Brain pericyte (primary cell): ENCODE measurements around the gene BTBD18.

Source experiments
- DNase-seq: peaks from one replicate; pipeline ENCODE4 v3.0.0-alpha.2; 2012; ENCODE audit warnings: low read depth, low spot score

The BTBD18 gene

GRCh38 chr11:57776031-57776521, 24.5 kb upstream of the BTBD18 start:
- DNase-seq, result no peak

DNA sequence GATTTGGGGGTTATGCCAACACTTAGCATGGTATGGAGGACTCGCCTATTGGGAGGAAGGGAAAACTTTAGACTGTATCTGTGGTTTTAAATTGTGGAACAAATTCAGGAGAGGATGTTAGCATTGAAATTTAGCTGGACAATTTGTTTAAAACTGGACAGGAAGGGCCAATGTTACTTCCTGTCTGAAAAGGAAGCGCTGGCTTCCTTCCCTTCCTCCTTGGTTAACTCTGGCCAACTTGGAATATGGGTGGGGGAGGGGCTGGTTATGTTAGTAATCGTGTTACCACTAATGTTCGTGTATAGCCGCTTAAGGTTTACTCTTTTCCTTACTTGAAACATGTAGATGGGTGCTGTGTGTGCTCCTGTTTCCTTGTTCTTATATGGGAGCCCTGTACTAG, 23.9 kb upstream of the BTBD18 start:
- no peak for DNase-seq

DNA sequence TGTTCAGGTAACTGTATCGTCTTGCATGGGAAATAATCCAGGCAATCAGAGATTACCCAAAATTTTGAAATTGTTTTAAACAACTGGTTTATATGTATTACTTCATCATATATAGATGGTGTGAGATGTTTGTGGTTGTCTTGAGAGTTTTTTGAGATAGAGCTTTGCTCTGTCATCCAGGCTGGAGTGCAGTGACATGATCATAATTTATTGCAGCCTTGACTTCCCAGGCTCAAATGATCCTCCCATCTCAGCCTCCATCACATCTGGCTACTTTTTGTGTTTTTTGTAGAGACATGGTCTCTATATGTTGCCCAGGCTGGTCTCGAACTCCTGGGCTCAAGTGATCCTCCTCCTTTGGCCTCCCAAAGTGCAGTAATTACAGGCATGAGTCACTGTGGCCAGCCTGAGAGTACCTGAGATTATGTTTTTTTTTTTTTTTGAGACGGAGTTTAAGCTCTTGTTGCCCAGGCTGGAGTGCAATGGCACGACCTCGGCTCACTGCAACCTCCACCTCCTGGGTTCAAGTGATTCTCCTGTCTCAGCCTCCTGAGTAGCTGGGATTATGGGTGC, 21.5 kb upstream of the BTBD18 start:
- DNase-seq, result no peak

- DNase-seq, result no peak
Observed at GRCh38 chr11:57772562-57772961, 20.9 kb upstream of the BTBD18 start.

DNA sequence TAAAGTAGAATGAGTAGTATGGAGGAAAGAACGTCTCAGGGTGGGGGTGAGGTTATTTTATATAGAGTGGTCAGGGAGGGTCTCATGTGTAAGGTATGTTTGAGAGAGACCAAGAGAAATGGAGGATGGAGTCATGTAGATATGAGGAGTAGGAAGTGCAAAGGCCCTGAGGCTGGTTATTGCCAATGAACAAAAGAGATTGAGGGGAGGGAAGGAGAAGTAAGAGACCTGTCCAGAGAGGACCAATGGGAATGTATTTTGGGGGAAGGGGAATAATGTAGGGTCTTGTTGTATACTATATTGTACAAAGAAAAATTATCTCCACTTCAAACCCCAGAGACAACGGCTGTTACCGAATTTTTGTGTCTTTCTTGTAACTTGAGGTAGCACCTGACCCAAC, 19.7 kb upstream of the BTBD18 start:
- no peak for DNase-seq

GRCh38 chr11:57770793-57771192, 19.2 kb upstream of the BTBD18 start:
- DNase-seq, result no peak

GRCh38 chr11:57764972-57765371, 13.4 kb upstream of the BTBD18 start:
- no peak for DNase-seq

DNA sequence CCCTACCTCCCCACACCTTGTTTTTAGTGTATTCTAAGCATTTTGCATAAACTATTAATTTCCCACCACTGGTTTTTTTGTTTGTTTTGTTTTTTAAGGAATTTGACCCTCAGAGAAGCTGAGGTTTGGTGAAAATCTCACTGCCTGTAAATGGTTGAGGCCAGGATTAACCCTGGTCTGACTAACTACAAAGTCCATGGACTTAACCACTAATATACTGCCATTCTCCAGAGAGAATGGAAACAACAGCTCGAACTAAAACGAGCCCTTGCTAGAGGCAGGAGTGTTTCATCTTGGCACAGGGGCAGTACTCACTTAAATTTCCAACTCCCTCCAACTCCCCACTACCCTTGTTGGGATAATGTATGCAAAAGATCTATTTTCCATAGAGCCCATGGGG, 12.9 kb upstream of the BTBD18 start:
- DNase-seq, result no peak

- no peak for DNase-seq
Observed at GRCh38 chr11:57764021-57764420, 12.4 kb upstream of the BTBD18 start.

DNA sequence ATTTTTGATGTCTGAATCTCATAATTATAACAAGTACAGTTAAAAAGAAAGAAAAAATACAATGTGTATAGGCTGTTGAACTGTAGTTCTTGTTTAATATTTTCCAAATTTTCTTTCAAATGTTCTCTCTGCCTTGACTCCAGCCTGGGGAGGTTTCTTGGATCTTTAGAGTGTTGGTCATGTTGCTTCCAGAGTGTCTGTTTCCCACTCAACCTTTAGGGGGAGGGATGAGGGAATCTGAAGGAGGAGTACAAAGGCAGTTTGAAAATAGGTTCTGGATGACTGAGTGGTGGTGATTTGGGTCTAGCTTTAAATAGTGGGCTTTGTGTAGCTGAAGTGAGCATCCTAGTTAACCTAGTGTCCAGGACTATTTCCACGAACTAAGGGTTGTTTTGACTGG, 11.9 kb upstream of the BTBD18 start:
- no peak for DNase-seq

DNA sequence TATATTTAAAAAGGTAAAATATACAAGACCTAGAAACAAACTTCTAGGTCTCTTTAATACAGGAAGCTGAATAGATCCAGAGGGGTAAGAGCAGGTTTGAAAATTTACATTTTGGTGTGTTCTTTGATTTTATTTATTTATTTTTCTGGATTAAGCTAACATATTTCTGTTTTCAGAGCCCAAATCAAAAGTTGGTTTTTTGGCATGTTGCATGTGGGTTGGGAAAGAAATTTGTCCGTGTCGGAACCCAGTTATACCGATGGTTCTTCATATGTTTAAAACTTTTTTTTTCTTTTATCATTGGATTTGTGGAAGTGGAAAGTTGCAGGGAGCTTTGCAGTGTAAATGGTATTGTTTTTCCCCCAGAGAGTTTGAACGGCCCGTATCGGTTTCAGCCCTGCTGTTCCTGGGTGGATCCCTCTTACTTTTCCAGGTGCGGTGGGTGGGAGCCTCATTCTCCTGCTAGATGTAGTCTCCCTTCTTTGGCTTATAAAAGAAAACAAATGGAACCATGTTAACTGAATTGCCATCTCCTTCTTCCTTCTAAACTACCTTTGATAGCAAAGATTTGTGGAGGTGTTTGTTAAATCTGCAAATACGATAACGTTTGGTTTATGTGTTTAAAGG, 10.7 kb upstream of the BTBD18 start:
- DNase-seq, result no peak

DNA sequence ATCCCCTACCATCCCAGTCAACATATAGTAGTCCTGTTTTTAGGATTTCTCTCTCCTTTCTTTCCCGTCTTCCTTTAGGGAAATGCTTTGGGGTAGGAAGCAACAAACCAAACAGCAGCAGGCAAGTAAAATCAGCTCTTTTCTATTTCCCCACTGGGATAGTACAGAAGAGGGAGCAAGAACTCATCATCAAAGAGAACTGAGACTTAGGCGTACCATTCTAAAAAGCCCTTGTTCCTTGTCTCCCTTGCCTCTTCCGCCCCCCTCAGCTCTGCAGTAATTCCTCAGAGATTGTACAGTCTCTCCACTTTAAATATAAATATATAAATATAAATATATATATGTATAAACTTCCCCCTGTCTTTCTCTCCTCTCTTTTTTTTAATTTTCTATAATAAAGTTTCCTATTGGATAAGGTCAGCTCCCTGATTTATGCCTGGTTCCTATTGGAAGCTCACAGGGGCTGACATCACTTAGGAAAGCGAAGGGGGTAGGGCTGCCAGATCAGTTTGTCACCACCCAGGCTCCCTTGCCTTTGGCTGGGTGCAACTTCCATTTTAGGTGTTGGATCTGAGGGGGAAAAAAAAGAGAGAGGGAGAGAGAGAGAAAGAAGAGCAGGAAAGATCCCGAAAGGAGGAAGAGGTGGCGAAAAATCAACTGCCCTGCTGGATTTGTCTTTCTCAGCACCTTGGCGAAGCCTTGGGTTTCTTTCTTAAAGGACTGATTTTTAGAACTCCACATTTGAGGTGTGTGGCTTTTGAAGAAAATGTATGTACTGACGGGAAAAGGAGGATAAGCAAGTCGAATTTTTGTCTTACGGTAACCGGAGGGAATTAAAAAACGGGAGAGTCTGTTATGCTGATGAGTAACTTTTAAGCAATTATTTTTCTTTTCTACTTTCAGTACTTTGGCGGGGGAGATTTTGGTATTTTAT, 9.9 kb upstream of the BTBD18 start, which contains the start of gene CTNND1:
Gene CTNND1, plus strand, starts transcription at position 502 of the 934 bp plus-strand sequence. CDS start 29,677 bp downstream, outside the sequence.
- peak; percentile 88 for DNase-seq

- no peak for DNase-seq
Observed at GRCh38 chr11:57758174-57758573, 6.6 kb upstream of the BTBD18 start.

DNA sequence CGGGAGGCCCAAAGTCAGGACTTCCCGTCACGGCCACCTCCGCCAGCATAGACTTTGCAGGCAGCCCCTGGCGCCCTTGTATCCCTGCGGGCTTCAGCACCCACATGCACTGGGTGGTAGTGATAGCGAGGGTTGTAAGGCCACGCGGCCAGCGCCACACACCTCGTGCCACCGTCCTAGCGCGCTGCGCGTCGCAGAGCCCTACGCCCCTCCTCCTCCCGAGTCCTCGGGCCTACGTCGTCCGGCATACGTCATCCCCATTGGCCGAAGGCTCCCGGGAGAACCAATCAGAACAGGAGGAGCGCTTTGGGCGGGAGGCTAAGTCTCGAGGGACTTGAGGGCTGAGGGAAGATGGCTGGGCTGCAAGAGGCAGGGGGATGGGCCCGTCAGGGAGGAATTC, 1.3 kb upstream of the BTBD18 start:
- no peak for DNase-seq

GRCh38 chr11:57751176-57751575, 443 bp downstream of the BTBD18 start:
- no peak for DNase-seq

DNA sequence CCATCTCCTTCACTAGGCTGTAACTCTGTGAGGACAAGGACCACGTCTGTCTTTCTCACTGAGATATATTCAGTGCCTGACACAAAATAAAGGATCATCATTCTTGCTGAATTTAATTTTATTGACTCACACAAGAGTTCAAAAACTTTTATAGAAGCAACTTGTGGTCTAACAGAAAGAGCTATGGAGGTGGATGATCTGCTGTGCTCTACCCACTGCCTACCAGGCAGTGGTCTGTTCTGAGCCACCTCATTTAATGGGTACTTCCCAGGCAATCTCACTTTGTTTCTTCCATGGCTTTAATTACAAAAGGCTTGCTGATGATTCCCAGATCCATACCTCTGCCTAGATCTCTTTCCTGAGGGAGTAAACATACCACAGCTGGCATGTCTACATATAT, 4.7 kb downstream of the BTBD18 start:
- DNase-seq, result no peak

DNA sequence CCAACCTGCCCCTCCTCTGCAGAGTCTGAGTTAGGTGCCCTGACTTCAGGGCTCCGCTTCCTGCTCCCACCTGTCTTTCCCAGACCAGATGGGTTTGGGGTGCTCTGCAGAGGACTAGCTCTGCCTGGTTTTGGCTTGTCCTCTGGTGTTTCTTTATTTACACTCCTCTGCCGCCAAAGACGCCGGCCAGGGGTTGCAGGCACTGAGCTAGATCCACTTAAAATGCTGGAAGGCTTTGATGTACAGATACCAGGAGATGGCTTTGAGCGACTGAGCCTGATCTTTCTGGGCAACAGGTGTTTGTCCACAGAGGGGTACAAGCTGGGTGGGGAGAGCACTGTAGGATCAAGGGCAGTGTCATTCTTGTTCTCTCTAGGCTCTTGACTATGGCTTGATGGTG, 6.4 kb downstream of the BTBD18 start:
- DNase-seq, result no peak

DNA sequence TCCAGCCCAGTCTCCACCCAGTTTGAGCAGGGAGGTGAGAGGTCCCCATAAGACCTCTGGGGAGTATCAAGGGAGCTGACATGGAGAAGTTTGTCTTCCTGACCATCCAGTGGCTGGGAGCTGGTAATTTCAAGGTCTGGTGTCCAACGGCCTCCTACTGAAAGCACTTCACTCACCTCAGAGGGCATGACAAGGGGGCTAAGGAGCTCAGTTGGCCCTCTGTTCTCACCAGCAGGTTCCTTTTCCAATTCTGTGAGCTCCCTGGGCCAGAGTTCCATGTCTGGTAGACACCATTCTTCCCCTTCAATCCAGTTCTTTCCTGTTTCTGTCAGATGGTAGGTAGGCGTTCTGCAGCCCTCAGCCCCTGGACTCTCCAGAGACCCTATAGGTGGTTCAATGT, 7.3 kb downstream of the BTBD18 start:
- no peak for DNase-seq

GRCh38 chr11:57742087-57742452, 9.5 kb downstream of the BTBD18 start:
- DNase-seq, result no peak

DNA sequence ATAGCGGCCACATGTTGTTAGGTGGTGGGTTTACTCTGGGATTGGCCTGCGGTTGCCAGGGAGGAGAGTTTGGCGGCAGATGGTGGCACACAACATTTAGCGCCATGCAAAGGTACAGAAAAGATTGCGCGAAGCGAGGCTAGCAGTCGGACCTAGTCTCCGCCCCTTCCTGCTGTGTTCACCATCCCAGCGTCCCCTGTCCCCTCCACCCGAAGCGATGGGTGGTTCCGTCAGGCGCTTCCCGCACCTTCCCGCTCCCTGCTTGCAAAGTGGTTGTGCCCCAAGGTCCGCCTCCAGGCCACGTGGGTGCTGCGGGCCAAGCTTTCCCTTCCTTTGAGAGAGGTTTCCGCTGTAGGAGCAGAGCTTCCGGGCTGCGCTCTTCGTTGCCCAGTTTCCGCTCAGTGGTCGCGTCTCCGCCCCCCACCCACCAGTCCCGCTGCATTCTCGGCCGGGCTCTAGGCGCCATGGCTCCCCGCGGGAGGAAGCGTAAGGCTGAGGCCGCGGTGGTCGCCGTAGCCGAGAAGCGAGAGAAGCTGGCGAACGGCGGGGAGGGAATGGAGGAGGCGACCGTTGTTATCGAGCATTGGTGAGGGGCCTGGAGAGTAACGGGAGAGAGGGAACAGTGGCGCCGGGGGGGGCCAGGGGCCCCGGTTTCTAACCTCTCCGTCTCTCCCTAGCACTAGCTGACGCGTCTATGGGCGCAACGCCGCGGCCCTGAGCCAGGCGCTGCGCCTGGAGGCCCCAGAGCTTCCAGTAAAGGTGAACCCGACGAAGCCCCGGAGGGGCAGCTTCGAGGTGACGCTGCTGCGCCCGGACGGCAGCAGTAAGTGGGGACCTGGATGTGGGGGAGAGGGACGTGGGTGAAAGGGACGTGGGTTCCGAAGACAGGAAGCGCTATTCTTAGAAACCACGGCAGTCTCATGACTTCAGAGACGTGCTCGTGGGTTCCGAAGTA, 10.2 kb downstream of the BTBD18 start, which contains the start of gene SELENOH:
Gene SELENOH, plus strand, starts transcription at position 360 of the 955 bp plus-strand sequence. Its CDS starts 105 bp downstream, at position 465.
- peak; percentile 89 for DNase-seq

GRCh38 chr11:57735619-57736298, 15.9 kb downstream of the BTBD18 start:
- DNase-seq, result no peak
